ENCODE data around the gene CLCNKB.

Gene CLCNKB

GRCh38 chr1:16076031-16076864 is 32.7 kb downstream of the CLCNKB start:
- DNase-seq (ENCODE audit: low read depth) = no peak

GRCh38 chr1:16076865-16077238 is 33.3 kb downstream of the CLCNKB start:
- no peak for DNase-seq (ENCODE audit: low read depth)

- no peak for DNase-seq (ENCODE audit: low read depth)
Observed at GRCh38 chr1:16077406-16078245, 34.0 kb downstream of the CLCNKB start.

- DNase-seq (ENCODE audit: low read depth) = peak; percentile 67
Observed at GRCh38 chr1:16078925-16079656, 35.5 kb downstream of the CLCNKB start.

GRCh38 chr1:16080422-16081150 is 37.0 kb downstream of the CLCNKB start:
- DNase-seq (ENCODE audit: low read depth) = no peak

DNA sequence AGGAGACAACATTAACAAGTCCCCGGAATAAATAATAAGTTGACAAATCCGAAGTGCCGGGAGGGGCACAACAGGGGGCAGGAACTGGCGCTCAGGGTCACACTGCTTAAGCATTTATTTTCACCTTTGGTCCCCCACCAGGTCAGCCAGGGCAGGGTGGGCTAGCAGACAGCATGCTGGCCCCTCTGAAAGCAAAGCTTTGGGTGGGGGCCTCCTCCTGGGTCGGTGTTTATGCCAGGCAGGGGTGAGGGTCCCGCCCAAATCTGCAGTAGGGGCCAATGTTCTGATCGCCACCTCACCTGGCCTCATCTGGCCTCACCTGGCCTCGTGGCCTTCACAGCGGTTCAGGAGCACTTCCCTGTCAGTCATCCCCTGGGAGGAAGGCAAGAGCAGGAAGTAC is 38.1 kb downstream of the CLCNKB start:
- no peak for DNase-seq (ENCODE audit: low read depth)

DNA sequence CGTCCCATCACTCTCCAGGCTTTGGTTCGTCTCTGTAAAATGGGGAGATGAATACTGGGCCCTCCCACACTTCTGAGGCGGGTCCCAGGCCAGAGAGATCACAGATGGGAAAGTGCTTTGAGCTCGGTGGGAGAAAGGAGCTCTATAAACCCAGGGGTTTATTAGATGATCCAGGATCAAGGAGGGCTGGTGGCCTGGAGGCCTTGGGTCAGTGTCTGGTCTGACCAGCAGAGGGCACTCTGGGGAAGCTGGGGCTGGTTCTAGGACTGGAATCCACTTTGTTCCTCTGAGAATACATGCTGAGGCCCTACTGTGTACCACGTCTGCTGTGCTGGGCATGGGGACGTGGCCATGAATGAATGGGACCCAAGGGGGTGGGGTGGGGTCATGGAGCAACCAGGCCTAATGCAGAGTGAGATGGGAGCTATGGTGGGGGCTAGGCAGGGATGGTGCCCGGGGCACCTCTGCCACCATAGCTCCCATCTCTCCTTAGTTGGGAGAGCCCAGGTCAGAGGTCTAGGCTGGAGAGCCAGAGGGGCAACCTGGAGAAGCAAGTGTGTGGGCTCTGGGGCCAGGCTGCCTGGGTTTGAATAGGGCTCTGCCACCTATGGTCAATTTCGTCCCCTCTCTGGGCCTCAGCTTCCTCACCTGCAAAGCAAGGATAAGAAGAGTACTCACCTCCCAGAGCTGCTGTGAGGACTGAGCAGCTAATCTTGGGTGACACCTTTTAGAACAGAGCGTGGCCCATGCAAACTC is 38.9 kb downstream of the CLCNKB start:
- DNase-seq (ENCODE audit: low read depth) = peak; percentile 59

DNA sequence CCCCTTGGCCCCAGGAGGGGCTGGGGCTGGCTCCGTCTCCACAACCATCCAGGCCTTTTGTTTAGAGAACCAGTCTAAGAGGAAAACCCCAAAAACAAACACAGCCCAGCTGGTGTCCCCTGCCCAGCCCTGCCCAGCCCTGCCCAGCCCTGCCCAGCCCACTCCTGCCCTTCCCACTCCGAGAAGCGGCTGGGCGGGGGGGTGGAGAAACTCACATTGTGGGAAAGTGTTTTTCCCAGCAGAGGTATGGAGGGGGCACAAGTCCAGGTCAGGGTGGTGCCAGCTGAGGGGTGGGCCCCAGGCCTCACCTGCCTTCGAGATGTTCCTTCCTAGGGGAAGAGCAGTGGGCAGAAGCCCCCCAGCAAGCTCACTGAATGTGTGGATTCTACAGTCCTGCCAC is 39.9 kb downstream of the CLCNKB start:
- no peak for DNase-seq (ENCODE audit: low read depth)

GRCh38 chr1:16085522-16085921 is 41.9 kb downstream of the CLCNKB start:
- no peak for DNase-seq (ENCODE audit: low read depth)

DNA sequence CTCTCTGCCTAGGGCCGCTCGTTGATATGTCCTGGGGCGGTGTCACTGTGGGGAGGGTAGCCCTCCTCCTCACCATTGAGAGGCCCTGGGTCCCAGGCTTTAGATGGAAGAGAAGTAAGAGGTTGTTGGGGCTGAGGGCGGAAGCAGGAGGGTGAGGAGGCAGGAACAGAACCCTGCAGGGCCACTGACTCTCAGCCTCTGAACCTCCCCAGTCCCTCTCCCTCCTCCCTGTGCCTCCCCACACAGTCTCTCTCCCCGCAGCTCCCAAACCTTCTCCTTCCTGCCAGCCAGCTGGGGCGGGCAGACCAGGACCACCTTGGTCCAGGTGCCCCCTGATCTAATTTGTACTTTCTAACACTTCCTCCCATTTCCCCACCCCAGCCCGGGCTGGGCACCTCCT is 44.2 kb downstream of the CLCNKB start:
- DNase-seq (ENCODE audit: low read depth) = no peak

DNA sequence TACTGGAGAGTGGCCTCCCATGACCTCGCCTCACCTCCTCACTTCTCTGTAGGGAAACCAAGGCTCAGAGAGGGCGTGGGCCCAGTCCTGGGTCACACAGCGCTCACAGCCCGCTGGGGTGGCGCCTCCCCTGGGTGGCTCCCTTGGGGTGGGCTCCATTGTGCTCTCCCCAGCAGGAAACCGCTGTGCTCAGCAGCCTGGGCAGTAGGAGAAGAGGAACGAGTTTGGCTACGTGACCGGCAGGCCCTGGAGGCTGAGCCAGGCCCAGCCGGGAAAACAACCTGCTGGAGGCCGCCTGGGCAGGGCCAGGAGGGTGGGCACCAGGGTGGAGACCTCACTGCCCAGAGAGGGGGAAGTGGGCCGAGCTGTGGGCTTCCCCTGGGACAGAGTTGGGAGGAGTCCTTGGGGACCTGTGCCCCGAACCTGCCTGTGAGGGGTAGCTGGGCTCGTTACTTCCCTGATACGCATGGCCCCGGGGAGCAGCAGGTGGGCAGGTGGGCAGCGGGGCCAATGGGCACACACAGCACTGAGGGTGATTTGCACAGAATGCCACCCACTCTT is 44.8 kb downstream of the CLCNKB start:
- no peak for DNase-seq (ENCODE audit: low read depth)

- DNase-seq (ENCODE audit: low read depth) = no peak
Observed at GRCh38 chr1:16088996-16089395, 45.4 kb downstream of the CLCNKB start.

DNA sequence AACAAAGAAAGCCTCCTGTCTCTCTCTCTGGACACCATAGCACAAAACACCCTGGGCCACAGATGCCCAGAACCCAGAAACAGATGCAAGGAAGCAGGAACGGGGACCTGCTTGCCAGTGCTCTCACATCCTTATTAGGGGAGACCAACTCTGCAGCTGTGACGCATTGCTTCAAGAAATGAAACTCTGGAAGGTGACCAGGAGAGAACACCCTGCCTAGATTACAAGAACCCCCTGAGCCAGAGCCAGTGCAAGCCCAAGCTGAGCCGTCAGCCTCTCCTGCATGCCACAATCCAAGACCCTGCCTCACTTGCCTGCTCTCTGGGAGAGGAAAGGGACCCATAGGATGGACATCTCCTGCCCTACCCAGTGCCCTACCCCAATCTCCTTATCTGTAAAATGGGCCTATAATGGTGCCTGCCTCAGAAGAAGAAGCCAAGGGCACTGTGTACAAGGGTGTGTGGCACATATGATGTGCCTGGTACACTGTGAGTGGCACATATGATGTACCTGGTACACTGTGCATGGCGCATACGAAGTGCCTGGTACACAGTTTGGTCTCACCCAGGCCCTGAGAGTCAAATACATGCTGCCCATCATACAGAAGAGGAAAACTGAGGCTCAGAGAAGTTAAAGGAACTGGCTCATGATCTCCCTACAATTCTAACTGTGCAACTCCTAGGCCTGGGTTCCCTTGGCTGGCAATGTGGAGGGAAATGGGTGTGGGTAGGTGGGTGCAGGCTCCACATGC is 46.7 kb downstream of the CLCNKB start:
- no peak for DNase-seq (ENCODE audit: low read depth)

- no peak for DNase-seq (ENCODE audit: low read depth)
Observed at GRCh38 chr1:16091296-16091695, 47.7 kb downstream of the CLCNKB start.

DNA sequence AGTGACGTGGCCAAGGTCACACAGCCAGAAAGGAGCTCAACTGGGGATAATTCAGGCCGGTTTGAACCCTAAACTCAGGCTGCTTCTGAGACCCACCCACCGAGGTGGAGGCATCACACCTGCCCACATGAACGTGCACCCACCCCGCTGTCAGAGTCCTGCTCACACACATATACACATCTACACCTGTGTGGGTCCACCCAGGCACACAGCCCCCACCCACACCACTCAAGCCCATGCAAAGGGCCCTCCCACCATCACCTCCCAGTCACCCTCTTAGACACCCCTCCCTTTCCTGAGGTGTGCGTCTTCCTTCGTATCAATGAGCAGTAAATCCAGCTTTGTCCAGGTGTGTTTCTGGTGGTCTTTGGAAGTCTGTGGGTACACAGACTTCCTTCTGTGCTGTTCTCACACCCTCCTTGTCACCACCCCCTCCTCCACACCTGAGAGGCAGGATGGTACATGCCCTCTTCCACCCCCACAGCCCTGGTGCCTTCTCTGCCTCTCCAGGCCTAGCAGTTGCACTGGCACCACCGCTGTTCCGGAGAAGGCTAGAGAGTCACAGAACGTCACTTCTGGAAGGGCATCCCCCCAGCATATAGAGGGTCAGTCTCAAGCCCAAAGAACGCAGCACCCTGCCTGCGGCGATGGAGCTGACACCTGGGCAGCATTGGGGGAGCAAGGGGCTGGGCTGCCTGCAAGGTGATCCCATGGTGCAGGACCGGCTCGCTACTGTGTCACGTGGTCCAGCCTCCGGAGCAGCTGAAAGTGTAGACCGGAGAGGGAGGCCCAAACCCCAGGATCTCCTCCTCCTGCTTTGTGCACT is 48.7 kb downstream of the CLCNKB start:
- DNase-seq (ENCODE audit: low read depth) = no peak

DNA sequence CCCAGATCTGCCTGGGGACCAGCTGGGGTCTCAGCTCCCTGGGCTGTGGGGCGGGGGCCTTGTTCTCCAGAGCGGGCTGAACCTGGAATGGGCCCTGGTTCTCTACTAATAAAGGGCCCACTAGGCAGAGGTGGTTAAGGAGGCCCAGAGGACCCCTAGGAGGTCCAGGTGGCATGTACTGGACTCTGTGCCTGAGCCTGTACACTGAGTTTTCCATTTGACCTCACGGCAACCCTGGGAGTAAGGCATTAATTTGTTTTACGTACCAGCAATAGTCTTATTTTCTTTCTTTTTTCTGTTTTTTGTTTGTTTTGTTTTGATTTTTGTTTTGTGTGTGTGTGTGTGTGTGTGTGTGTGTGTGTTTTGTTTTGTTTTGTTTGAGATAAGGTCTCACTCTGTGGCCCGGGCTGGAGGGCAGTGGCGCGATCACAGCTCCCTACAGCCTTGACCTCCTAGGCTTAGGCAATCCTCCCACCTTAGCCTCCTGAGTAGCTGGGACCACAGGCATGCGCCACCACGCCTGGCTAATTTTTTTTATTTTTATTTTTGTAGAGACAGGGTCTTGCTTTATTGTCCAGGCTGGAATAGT is 49.4 kb downstream of the CLCNKB start:
- DNase-seq (ENCODE audit: low read depth) = no peak

GRCh38 chr1:16093611-16094010 is 50.0 kb downstream of the CLCNKB start:
- no peak for DNase-seq (ENCODE audit: low read depth)

- DNase-seq (ENCODE audit: low read depth) = no peak
Observed at GRCh38 chr1:16094453-16095158, 51.0 kb downstream of the CLCNKB start.

All from activated T-cell treated with anti-CD3 and anti-CD28 coated beads for 48 hours (primary cell).